Thymus (tissue), 11 donors: ENCODE data around the gene XG. TPM values are rescaled to one million over a fixed set of nuclear protein-coding genes. Genes with fewer than 3 reads are reported as not detected.

ENCODE experiments used
- DNase-seq, 9 donors: peaks; one replicate each; pipeline ENCODE4 v3.0.0-alpha.2; 2013; ENCODE audit warnings: low spot score in 9 of 9, low read depth in 6 of 9, missing footprints in 1 of 9
- H3K27ac ChIP-seq, 2 donors: one replicate each; pipeline ENCODE4 v1.5.1; 2013; ENCODE audit warnings: control low read depth in 1 of 2, low read depth in 1 of 2, low read length in 1 of 2, mild to moderate bottlenecking in 1 of 2, moderate library complexity in 1 of 2
- H3K27me3 ChIP-seq, 2 donors: one replicate each; pipeline ENCODE4 v1.5.1; 2013; ENCODE audit warnings: low read length in 1 of 2; ENCODE audit not compliant: control insufficient read depth in 2 of 2, insufficient read depth in 1 of 2
- H3K36me3 ChIP-seq, 2 donors: one replicate each; pipeline ENCODE4 v1.5.1; 2013; ENCODE audit warnings: low read length in 1 of 2, mild to moderate bottlenecking in 1 of 2, moderate library complexity in 1 of 2; ENCODE audit not compliant: control insufficient read depth in 2 of 2, insufficient read depth in 2 of 2
- H3K4me1 ChIP-seq, 2 donors: one replicate each; pipeline ENCODE4 v1.5.1; 2013; ENCODE audit warnings: low read length in 2 of 2; ENCODE audit not compliant: control insufficient read depth in 2 of 2, insufficient read depth in 2 of 2
- H3K4me3 ChIP-seq, 2 donors: one replicate each; pipeline ENCODE4 v1.5.1; 2013; ENCODE audit warnings: low read length in 2 of 2, control low read depth in 1 of 2, mild to moderate bottlenecking in 1 of 2
- H3K9me3 ChIP-seq, 2 donors: one replicate each; pipeline ENCODE4 v1.5.1; 2013; ENCODE audit warnings: low read length in 1 of 2, mild to moderate bottlenecking in 1 of 2; ENCODE audit not compliant: control insufficient read depth in 2 of 2, insufficient read depth in 1 of 2
- WGBS: extraction: QIAGEN DNeasy Blood & Tissue Kit; methylation state at CpG from one replicate; pipeline ENCODE4 v1.1.7; 2013; 5-methylcytosine and 5-hydroxymethylcytosine counted together
- polyA plus RNA-seq: library from polyadenylated mRNA; stranded (reverse); fragments of 200-250 nt; gene quantifications from one replicate; pipeline ENCODE4 v1.2.3, GENCODE V29; 2013
- total RNA-seq: library from RNA; stranded (reverse); fragments of 120-200 nt; gene quantifications from one replicate; pipeline ENCODE4 v1.2.4, GENCODE V29; 2013
- donor health status: healthy.

Gene XG
- total and polyA plus RNA-seq, 2 donors = 1.0 to 1.3 TPM

- DNase-seq = no peak
- H3K36me3 ChIP-seq = no peaks in the 10 kb centered on the region
- peaks cover 0 to 17% of the 10 kb centered on the region in 2 donors for H3K4me1 ChIP-seq
- H3K27ac ChIP-seq = no peak overlapping the region
- H3K4me3 ChIP-seq = no peak overlapping the region
- WGBS = 88% methylated on average over 2 of the region's 2 CpGs
- no peaks in the 10 kb centered on the region for H3K9me3 ChIP-seq
- H3K27me3 ChIP-seq = no peaks in the 10 kb centered on the region
These were observed 65.2 kb downstream of the XG start for GRCh38 chrX:2817036-2817435.

GRCh38 chrX:2819345-2820135, 67.7 kb downstream of the XG start:
- Histone ChIP-seq H3K4me3 (no peak overlapping the region), H3K27ac (no peak overlapping the region), H3K27me3 (no peaks in the 10 kb centered on the region), H3K4me1 (peaks cover 0 to 9% of the 10 kb centered on the region in 2 donors), H3K9me3 (no peaks in the 10 kb centered on the region), H3K36me3 (no peaks in the 10 kb centered on the region)
- WGBS = 81% methylated on average over 9 of the region's 9 CpGs
- DNase-seq = peak in 2 of 9 donors; percentile 41 to 53

DNA sequence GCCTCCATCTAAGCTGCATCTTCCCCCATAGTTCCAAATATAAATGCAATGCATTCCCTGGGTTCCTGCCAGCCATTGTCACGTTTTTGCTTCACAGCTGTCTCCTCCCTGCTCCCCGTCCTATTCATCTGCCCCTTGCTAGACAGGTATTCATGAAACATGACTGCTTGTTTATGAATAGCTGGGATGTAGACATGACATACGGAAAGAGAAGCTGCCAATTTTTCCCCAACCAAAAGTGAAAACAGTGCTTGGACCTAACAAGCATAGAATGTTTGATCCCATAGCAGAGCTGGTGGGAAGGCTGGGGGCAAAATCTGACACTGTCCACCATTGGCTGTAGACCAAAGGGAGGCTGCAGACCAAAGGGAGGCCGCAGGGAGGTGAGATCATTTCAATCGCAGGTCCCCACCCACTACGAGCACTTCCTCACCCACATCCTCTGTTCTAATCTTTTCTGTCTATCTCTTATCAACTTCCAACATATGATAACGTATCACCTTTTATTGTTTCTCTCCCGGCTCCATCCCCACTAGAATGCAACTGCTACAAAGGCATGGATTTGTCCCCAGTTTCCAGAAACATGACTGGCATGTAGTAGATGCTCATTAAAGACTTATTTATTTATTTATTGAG, 68.4 kb downstream of the XG start:
- Histone ChIP-seq H3K4me1 (peaks cover 0 to 9% of the 10 kb centered on the region in 2 donors), H3K27me3 (peaks cover 0 to 2% of the 10 kb centered on the region in 2 donors), H3K36me3 (no peaks in the 10 kb centered on the region), H3K27ac (no peak overlapping the region), H3K9me3 (no peaks in the 10 kb centered on the region), H3K4me3 (no peak overlapping the region)
- 50% methylated on average over 8 of the region's 8 CpGs for WGBS
- no peak for DNase-seq

- WGBS = 79% methylated on average over 13 of the region's 13 CpGs
- peaks cover 0 to 25% of the 10 kb centered on the region in 2 donors for H3K27me3 ChIP-seq
- peaks cover 0 to 9% of the 10 kb centered on the region in 2 donors for H3K4me1 ChIP-seq
- H3K4me3 ChIP-seq = no peak overlapping the region
- no peak for DNase-seq
- no peaks in the 10 kb centered on the region for H3K36me3 ChIP-seq
- H3K9me3 ChIP-seq = no peaks in the 10 kb centered on the region
- no peak overlapping the region for H3K27ac ChIP-seq
These were observed 72.1 kb downstream of the XG start for GRCh38 chrX:2823795-2824386.

GRCh38 chrX:2824886-2825285, 73.0 kb downstream of the XG start:
- Histone ChIP-seq H3K4me3 (no peak overlapping the region), H3K4me1 (peaks cover 0 to 10% of the 10 kb centered on the region in 2 donors), H3K27me3 (peaks cover 0 to 35% of the 10 kb centered on the region in 2 donors), H3K9me3 (no peaks in the 10 kb centered on the region), H3K36me3 (no peaks in the 10 kb centered on the region), H3K27ac (no peak overlapping the region)
- DNase-seq = no peak

DNA sequence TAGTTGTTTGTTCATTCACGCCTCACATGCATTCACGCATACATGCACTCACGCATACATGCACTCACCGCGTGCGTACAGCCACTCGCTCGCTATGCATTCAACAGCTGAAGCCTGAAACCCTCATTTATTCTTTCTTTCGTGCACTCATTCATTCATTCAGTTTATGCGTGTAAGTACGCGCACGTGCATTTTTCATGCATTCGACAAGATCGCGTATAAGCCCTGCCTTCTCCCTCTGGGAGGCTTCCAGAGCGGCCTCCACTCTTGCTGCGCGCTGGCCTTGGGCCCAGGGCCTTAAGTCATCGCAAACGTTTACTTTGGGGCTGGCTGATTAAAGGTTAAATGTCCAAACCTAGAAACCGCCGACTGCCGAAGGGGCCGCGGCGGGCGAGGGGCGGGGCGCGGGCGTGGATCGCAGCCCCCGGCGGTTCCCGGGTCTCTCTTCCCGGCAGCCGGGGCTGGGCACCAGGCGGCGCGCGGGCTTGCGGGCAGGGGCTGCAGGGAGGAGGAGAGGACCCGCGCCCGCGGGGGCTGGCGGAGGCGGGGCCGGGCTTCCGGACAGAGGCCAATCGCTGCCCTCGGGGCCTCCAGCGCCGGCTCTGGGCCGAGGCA, 76.6 kb downstream of the XG start, which contains the start of gene GYG2:
Gene GYG2, plus strand, starts transcription at position 587 of the 615 bp plus-strand sequence. CDS start 1,259 bp downstream, outside the sequence.
- no peak within 1 kb of the TSS for H3K27ac ChIP-seq
- H3K9me3 ChIP-seq = no peaks in the 10 kb centered on the region
- peak within 1 kb of the TSS in 1 of 2 donors; percentile 35 for H3K4me3 ChIP-seq
- 24% methylated on average over 52 of the region's 56 CpGs for WGBS
- peaks cover 0 to 4% of the 10 kb centered on the region in 2 donors for H3K4me1 ChIP-seq
- no peaks in the 10 kb centered on the region for H3K36me3 ChIP-seq
- no peak for DNase-seq
- peaks cover 0 to 53% of the 10 kb centered on the region in 2 donors for H3K27me3 ChIP-seq

DNA sequence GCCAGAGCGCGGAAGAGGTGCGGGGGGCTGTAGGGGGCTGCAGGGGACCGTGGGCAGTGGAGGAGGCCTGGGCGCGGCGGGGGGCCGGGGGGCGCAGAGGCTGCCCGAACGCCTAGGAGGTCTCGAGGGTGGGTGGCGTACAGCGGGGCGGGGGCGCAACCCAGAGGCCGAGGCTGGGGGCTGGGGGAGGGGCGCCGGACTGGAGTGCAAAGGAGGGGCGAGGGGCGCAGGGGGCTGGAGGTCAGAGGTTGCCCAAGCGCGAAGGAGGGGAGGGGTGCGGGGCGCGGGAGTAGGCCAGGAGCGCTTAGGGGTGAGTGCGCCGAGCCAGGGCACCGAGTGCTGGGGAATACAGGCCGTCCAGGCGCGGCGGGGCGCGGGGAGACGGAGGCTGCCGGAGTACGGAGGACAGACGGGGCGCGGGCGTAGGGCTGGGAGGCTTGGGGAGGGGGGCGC, 77.1 kb downstream of the XG start:
- WGBS = 3% methylated on average over 40 of the region's 44 CpGs
- Histone ChIP-seq H3K36me3 (no peaks in the 10 kb centered on the region), H3K4me1 (peaks cover 0 to 4% of the 10 kb centered on the region in 2 donors), H3K27ac (no peak overlapping the region), H3K9me3 (no peaks in the 10 kb centered on the region), H3K27me3 (peaks cover 0 to 53% of the 10 kb centered on the region in 2 donors), H3K4me3 (peak overlapping the region in 1 of 2 donors; percentile 35)
- DNase-seq = no peak

- 33% methylated on average over 60 of the region's 62 CpGs for WGBS
- H3K27ac ChIP-seq = no peak overlapping the region
- no peaks in the 10 kb centered on the region for H3K36me3 ChIP-seq
- peaks cover 0 to 53% of the 10 kb centered on the region in 2 donors for H3K27me3 ChIP-seq
- H3K9me3 ChIP-seq = no peaks in the 10 kb centered on the region
- H3K4me3 ChIP-seq = peak overlapping the region in 1 of 2 donors; percentile 35
- peaks cover 0 to 4% of the 10 kb centered on the region in 2 donors for H3K4me1 ChIP-seq
- DNase-seq = no peak
These were observed 77.8 kb downstream of the XG start for GRCh38 chrX:2829469-2830246.
